ENCODE measurements around the gene CD99. TPM values are rescaled to one million over a fixed set of nuclear protein-coding genes. Genes with fewer than 3 reads are reported as not detected.

The CD99 gene
- total RNA-seq, 1 experiment from 2014 or later, result 92.1 TPM

- Histone ChIP-seq H3K14ac (ENCODE audit: insufficient read depth, low read length) (no peak overlapping the region), H3K27ac (ENCODE audit: insufficient read length, low read depth, low read length) (no peak overlapping the region), H3K4me1 (ENCODE audit: insufficient read depth, low read length) (no peaks in the 10 kb centered on the region), H3K23me2 (ENCODE audit: insufficient read length, low read depth, low read length, poor library complexity, severe bottlenecking) (no peaks in the 10 kb centered on the region), H2BK120ac (ENCODE audit: low read depth, low read length, poor library complexity, severe bottlenecking) (no peak overlapping the region), H2AFZ (ENCODE audit: low read length) (no peak overlapping the region), H3K4me2 (ENCODE audit: insufficient read depth, insufficient read length, low read length) (no peak overlapping the region), H2BK20ac (ENCODE audit: low read depth, low read length, poor library complexity, severe bottlenecking) (no peak overlapping the region), H3T11ph (ENCODE audit: low read length) (no peak overlapping the region), H4K8ac (replicated peaks; ENCODE audit: insufficient read length, low read depth, low read length) (no peak overlapping the region), H4K20me1 (ENCODE audit: control insufficient read depth, insufficient read depth, insufficient read length) (no peaks in the 10 kb centered on the region), H4K5ac (ENCODE audit: insufficient read length, low read depth, low read length) (no peak overlapping the region), H2BK5ac (ENCODE audit: insufficient read length, low read length) (no peak overlapping the region), H3K9me3 (ENCODE audit: control insufficient read depth, low read depth, low read length) (no peaks in the 10 kb centered on the region), H2BK12ac (ENCODE audit: insufficient read length, low read depth, low read length) (no peak overlapping the region), H3K18ac (ENCODE audit: insufficient read length, low read depth, low read length) (no peak overlapping the region), H2BK15ac (ENCODE audit: low read depth, low read length) (no peak overlapping the region), H3K27me3 (ENCODE audit: insufficient read depth, low read length) (no peaks in the 10 kb centered on the region), H3K56ac (ENCODE audit: insufficient read length, low read depth, low read length) (no peak overlapping the region), H4K91ac (ENCODE audit: insufficient read length, low read depth, low read length) (no peak overlapping the region), H3K9ac (ENCODE audit: extremely low read depth, insufficient read length, low read length) (no peak overlapping the region), H2AK5ac (ENCODE audit: insufficient read length, low read length) (no peak overlapping the region), H3K4ac (ENCODE audit: low read depth, low read length) (no peak overlapping the region), H3K79me1 (ENCODE audit: insufficient read depth, low read depth, low read length, poor library complexity, severe bottlenecking) (no peaks in the 10 kb centered on the region), H3K79me2 (ENCODE audit: insufficient read depth, low read length) (no peaks in the 10 kb centered on the region), H3K23ac (ENCODE audit: insufficient read length, low read depth, low read length) (no peak overlapping the region)
- Mint-ChIP-seq H3K4me1 (0 out of 4 replicates have a peak, but pooled peaks cover 0 to 2% of the 10 kb centered on the region in 2 experiments), H3K27me3 (ENCODE audit: low read depth) (no peaks in the 10 kb centered on the region; the same call in 1 of the 2 replicates), H3K4me3 (no peak overlapping the region), H3K9me3 (peaks cover 0 to 3% of the 10 kb centered on the region in 2 experiments; a peak in 2 of 5 replicates), H3K36me3 (ENCODE audit: insufficient read depth in 1 of 3, low read depth in 3 of 3) (peaks cover 38 to 64% (median 57%) of the 10 kb centered on the region in 3 experiments), H3K27ac (no peak overlapping the region)
- DNase-seq, result no peak
- no CpG with 5 or more reads among the region's 2 CpGs for WGBS (ENCODE audit: extremely low coverage, insufficient read length, low lambda C conversion rate)
- TF ChIP-seq CTCF (conservative IDR thresholded peaks at IDR 0.05), result no peak
Observed at GRCh38 chrX:2718821-2719220, 27.7 kb downstream of the CD99 start.
